Liver (tissue), 9 donors: ENCODE data around the gene RHPN2. TPM values are rescaled to one million over a fixed set of nuclear protein-coding genes. Genes with fewer than 3 reads are reported as not detected.
A peak's percentile ranks its signal among the peaks of the same experiment; 100 is the strongest.

ENCODE experiments used
- DNase-seq: peaks from one replicate; pipeline ENCODE4 v3.0.0-alpha.2; 2017; ENCODE audit warnings: low spot score
- H3K27ac ChIP-seq, 2 donors: one replicate each; pipeline ENCODE4 v1.7.0; 2013; ENCODE audit warnings: inconsistent platforms in 2 of 2, low read length in 2 of 2, control low read depth in 1 of 2, low read depth in 1 of 2, mild to moderate bottlenecking in 1 of 2
- H3K27me3 ChIP-seq, 4 donors: one replicate each; pipeline versions ENCODE4 v1.6.1 to v1.7.0; 2013; ENCODE audit warnings: low read length in 3 of 4, inconsistent platforms in 1 of 4, mild to moderate bottlenecking in 1 of 4, moderate library complexity in 1 of 4; ENCODE audit not compliant: control insufficient read depth in 4 of 4, insufficient read depth in 4 of 4
- H3K36me3 ChIP-seq, 4 donors: one replicate each; pipeline versions ENCODE4 v1.6.1 to v1.7.0; 2013; ENCODE audit warnings: low read length in 3 of 4, mild to moderate bottlenecking in 3 of 4, low read depth in 1 of 4, moderate library complexity in 1 of 4; ENCODE audit not compliant: control insufficient read depth in 4 of 4, insufficient read depth in 3 of 4
- H3K4me1 ChIP-seq, 4 donors: one replicate each; pipeline versions ENCODE4 v1.6.1 to v1.7.0; 2013; ENCODE audit warnings: low read length in 3 of 4, mild to moderate bottlenecking in 3 of 4, moderate library complexity in 1 of 4; ENCODE audit not compliant: control insufficient read depth in 4 of 4, insufficient read depth in 4 of 4
- H3K4me3 ChIP-seq, 3 donors: one replicate each; pipeline versions ENCODE4 v1.6.1 to v1.7.0; 2013; ENCODE audit warnings: low read length in 3 of 3, control low read depth in 1 of 3, low read depth in 1 of 3, mild to moderate bottlenecking in 1 of 3
- H3K9ac ChIP-seq, 2 donors: one replicate each; pipeline ENCODE4 v1.7.0; 2013; ENCODE audit warnings: low read length in 2 of 2, mild to moderate bottlenecking in 2 of 2, moderate library complexity in 2 of 2, control low read depth in 1 of 2, low read depth in 1 of 2
- H3K9me3 ChIP-seq, 4 donors: one replicate each; pipeline versions ENCODE4 v1.6.1 to v1.7.0; 2013; ENCODE audit warnings: low read length in 3 of 4; ENCODE audit not compliant: control insufficient read depth in 4 of 4
- EGR1 ChIP-seq, 2 donors: IDR thresholded peaks; 2 replicates each; pipeline ENCODE4 v1.6.1; 2016 to 2018; ENCODE audit warnings: antibody characterized with exemption in 2 of 2, low read depth in 2 of 2
- FOXA1 ChIP-seq: IDR thresholded peaks from 2 replicates; pipeline ENCODE4 v1.6.1; 2016; ENCODE audit warnings: antibody characterized with exemption
- FOXA2 ChIP-seq: IDR thresholded peaks from 2 replicates; pipeline ENCODE4 v1.6.1; 2016; ENCODE audit warnings: antibody characterized with exemption
- HNF4A ChIP-seq, 2 donors: conservative IDR thresholded peaks; 2 replicates each; pipeline ENCODE4 v1.6.1; 2016; ENCODE audit warnings: antibody characterized with exemption in 2 of 2, mild to moderate bottlenecking in 2 of 2
- MAX ChIP-seq: IDR thresholded peaks from 2 replicates; pipeline ENCODE4 v1.6.1; 2016; ENCODE audit warnings: antibody characterized with exemption
- NR2F2 ChIP-seq: IDR thresholded peaks from 2 replicates; pipeline ENCODE4 v1.6.1; 2016; ENCODE audit warnings: antibody characterized with exemption
- RAD21 ChIP-seq, 2 donors: IDR thresholded peaks; 2 replicates each; pipeline ENCODE4 v1.6.1; 2016; ENCODE audit warnings: antibody characterized with exemption in 2 of 2, mild to moderate bottlenecking in 2 of 2
- REST ChIP-seq: IDR thresholded peaks from 2 replicates; pipeline ENCODE4 v1.6.1; 2016; ENCODE audit warnings: antibody characterized with exemption, mild to moderate bottlenecking
- SP1 ChIP-seq: IDR thresholded peaks from 2 replicates; pipeline ENCODE4 v1.6.1; 2018; ENCODE audit warnings: antibody characterized with exemption, mild to moderate bottlenecking
- TAF1 ChIP-seq: conservative IDR thresholded peaks from 2 replicates; pipeline ENCODE4 v1.6.1; 2016; ENCODE audit warnings: antibody characterized with exemption, mild to moderate bottlenecking
- YY1 ChIP-seq: IDR thresholded peaks from 2 replicates; pipeline ENCODE4 v1.6.1; 2016; ENCODE audit warnings: antibody characterized with exemption, mild to moderate bottlenecking
- ZBTB33 ChIP-seq: IDR thresholded peaks from 2 replicates; pipeline ENCODE4 v1.6.1; 2016; ENCODE audit warnings: antibody characterized with exemption
- WGBS: extraction: QIAGEN DNeasy Blood & Tissue Kit; methylation state at CpG from one replicate; pipeline ENCODE4 v1.1.7; 2013; 5-methylcytosine and 5-hydroxymethylcytosine counted together
- polyA plus RNA-seq, 2 donors: library from polyadenylated mRNA; stranded (reverse) in 1 of 2; unstranded in 1 of 2; fragments of 200-250 nt in 1 of 2; fragments of >200 nt in 1 of 2; fragmentation: Nextera tagmentation in 1 of 2; extraction: Ambion mirVana in 1 of 2; gene quantifications; one replicate each; pipeline versions ENCODE4 v1.2.1 to v1.2.3, GENCODE V29; 2013 to 2015
- total RNA-seq, 2 donors: library from RNA; depleted of rRNA; stranded (reverse); fragments of >200 nt; gene quantifications; one replicate each; pipeline ENCODE4 v1.2.3, GENCODE V29; 2014
- donor health status: healthy.
- donor health status: healthy.
- donor health status: healthy.
- donor health status: healthy.
- donor health status: healthy.

The RHPN2 gene
- total and polyA plus RNA-seq, 4 donors: 7.6 to 31.5 (median 9.8) TPM

GRCh38 chr19:32971012-32971595, 93.6 kb downstream of the RHPN2 start:
- WGBS: 33% methylated on average over 21 of the region's 21 CpGs

DNA sequence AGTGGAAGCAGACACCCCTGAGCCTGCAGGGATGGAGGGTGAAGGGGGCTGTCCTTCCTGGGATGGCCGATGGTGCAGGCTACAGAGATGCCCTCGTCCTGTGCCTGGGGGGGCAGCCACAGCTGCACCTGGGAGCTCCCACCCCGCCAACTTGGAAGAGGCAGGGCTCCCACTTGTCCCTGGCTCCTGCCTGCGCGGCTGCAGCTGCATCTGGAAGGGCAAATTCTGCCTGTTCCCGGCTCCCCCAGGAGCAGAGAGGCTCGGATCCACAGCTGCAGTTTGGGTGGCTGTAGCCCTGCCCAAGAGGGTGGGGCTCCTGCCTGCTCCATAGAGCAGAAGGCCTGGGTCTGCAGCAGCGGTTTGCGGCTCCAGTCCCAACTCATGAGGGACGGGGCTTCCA, 95.1 kb downstream of the RHPN2 start:
- no peak for DNase-seq
- H3K36me3 ChIP-seq: peaks cover 0 to 3% (median 0%) of the 10 kb centered on the region in 4 donors
- no peak overlapping the region for H3K27ac ChIP-seq
- no peaks in the 10 kb centered on the region for H3K27me3 ChIP-seq
- peaks cover 3 to 9% (median 6%) of the 10 kb centered on the region in 4 donors for H3K4me1 ChIP-seq
- H3K9ac ChIP-seq: no peak overlapping the region
- no peak overlapping the region for H3K4me3 ChIP-seq
- WGBS: 94% methylated on average over 10 of the region's 10 CpGs
- no peaks in the 10 kb centered on the region for H3K9me3 ChIP-seq
- no peak for TF ChIP-seq ZBTB33
- no peak for TF ChIP-seq SP1
- no peak for TF ChIP-seq RAD21 (IDR thresholded peaks at IDR 0.05)
- no peak for TF ChIP-seq EGR1 (IDR thresholded peaks at IDR 0.05; ENCODE audit: low read depth in 2 of 2)
- TF ChIP-seq FOXA1: no peak
- TF ChIP-seq NR2F2: no peak
- no peak for TF ChIP-seq REST
- TF ChIP-seq MAX: no peak
- TF ChIP-seq TAF1: no peak
- no peak for TF ChIP-seq YY1

More at GRCh38 chr19:32971012-32971595, 93.6 kb downstream of the RHPN2 start:
- Histone ChIP-seq H3K4me3 (peak overlapping the region; percentile 55 to 89 (median 89)), H3K9ac (peak overlapping the region; percentile 33 to 37), H3K9me3 (no peaks in the 10 kb centered on the region), H3K4me1 (peaks cover 3 to 9% (median 6%) of the 10 kb centered on the region in 4 donors), H3K36me3 (peaks cover 0 to 3% (median 0%) of the 10 kb centered on the region in 4 donors), H3K27ac (no peak overlapping the region), H3K27me3 (no peaks in the 10 kb centered on the region)
- DNase-seq: no peak
- TF ChIP-seq HNF4A (conservative IDR thresholded peaks at IDR 0.05): no peak
- TF ChIP-seq NR2F2: no peak
- no peak for TF ChIP-seq SP1
- TF ChIP-seq MAX: no peak
- no peak for TF ChIP-seq REST
- TF ChIP-seq ZBTB33: no peak
- TF ChIP-seq FOXA2: no peak
